ENCODE results near the gene SPATA7. TPM values are rescaled to one million over a fixed set of nuclear protein-coding genes. Genes with fewer than 3 reads are reported as not detected.

The SPATA7 gene
- total RNA-seq, 2 donors from 2014 or later, result 4.8 to 5.3 TPM

GRCh38 chr14:88477513-88478250 lies 92.2 kb downstream of the SPATA7 start:
- H3K4me1 Mint-ChIP-seq (ENCODE audit: low read depth), result no peaks in the 10 kb centered on the region
- no peak overlapping the region for H3K27ac Mint-ChIP-seq
- ATAC-seq (replicated peaks in 1 of 2) (no peak), DNase-seq (no peak)
- no peak overlapping the region for H3K4me3 Mint-ChIP-seq
- no peaks in the 10 kb centered on the region for H3K36me3 Mint-ChIP-seq (ENCODE audit: insufficient read depth in 2 of 2)
- no peaks in the 10 kb centered on the region for H3K9me3 Mint-ChIP-seq
- peaks cover 7% of the 10 kb centered on the region for H3K27me3 Mint-ChIP-seq (ENCODE audit: low read depth)

DNA sequence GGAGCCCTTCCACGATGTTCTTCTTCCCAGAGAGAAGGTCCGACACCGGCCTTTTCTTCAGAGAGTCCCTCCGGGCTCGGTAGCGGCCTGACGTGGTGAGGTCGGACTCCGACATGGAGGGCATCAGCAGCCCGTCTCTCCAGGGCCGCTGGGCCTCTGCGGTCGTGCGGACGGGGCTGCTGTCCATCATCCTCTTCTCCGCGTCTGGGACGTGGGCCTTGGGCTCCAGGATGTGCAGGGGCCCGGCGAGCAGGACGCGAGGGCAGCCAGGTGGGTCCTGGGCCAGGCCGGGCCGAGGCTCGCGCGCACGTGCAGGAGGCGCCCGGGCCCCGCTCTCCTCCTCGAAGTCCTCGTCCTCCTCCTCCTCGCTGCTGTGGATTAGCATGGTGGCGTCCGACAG lies 93.5 kb downstream of the SPATA7 start:
- Mint-ChIP-seq H3K27ac (no peak overlapping the region), H3K4me1 (ENCODE audit: low read depth) (no peaks in the 10 kb centered on the region), H3K27me3 (ENCODE audit: low read depth) (peaks cover 7% of the 10 kb centered on the region), H3K4me3 (no peak overlapping the region), H3K36me3 (ENCODE audit: insufficient read depth in 2 of 2) (no peaks in the 10 kb centered on the region), H3K9me3 (no peaks in the 10 kb centered on the region)
- no peak for ATAC-seq (replicated peaks in 1 of 2)
- DNase-seq, result no peak

DNA sequence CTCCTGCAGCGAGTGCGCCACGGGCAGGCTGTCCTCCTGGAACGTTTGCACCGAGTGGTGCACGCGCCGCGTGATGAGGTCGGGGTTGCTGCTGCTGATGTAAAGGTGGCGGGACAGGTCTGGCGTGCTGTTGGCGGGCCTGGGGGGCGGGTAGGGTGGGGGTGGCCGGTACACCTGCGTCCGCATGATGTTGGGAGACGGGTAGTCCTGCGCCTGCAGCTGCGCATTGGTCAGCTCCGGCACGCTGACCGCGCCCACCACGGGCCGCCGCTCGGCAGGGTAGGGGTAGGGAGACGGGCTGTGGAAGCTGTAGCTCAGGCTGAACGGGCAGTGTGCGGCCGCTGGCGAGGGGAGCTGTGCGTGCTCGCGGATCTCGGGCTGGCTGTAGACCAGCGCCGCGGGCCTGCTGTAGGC lies 94.1 kb downstream of the SPATA7 start:
- no peaks in the 10 kb centered on the region for H3K4me1 Mint-ChIP-seq (ENCODE audit: low read depth)
- no peak overlapping the region for H3K27ac Mint-ChIP-seq
- peaks cover 7% of the 10 kb centered on the region for H3K27me3 Mint-ChIP-seq (ENCODE audit: low read depth)
- ATAC-seq (replicated peaks in 1 of 2), result no peak
- H3K4me3 Mint-ChIP-seq, result no peak overlapping the region
- H3K9me3 Mint-ChIP-seq, result no peaks in the 10 kb centered on the region
- DNase-seq, result no peak
- H3K36me3 Mint-ChIP-seq (ENCODE audit: insufficient read depth in 2 of 2), result no peaks in the 10 kb centered on the region

DNA sequence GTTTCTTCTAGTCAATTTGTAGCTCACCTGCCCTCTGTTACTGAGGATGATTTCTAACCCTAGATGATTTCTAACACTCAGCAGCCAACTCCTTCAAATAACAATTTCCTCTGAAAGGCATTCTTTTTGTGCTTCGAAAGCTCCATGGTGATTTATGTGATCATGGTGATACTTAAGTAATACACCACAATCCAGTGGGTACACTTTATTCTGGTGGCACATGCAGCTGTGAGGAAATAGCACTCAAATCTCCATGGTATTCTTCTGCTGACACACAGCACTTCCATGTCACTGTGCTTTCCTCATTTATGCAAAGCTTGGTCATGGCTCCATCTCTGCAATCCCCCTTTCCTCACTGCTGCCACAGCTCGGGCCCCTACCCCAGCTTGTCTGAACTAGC lies 95.6 kb downstream of the SPATA7 start:
- DNase-seq (no peak), ATAC-seq (replicated peaks in 1 of 2) (no peak)
- H3K36me3 Mint-ChIP-seq (ENCODE audit: insufficient read depth in 2 of 2), result no peaks in the 10 kb centered on the region
- no peak overlapping the region for H3K27ac Mint-ChIP-seq
- H3K4me3 Mint-ChIP-seq, result no peak overlapping the region
- no peaks in the 10 kb centered on the region for H3K9me3 Mint-ChIP-seq
- H3K27me3 Mint-ChIP-seq (ENCODE audit: low read depth), result peaks cover 7% of the 10 kb centered on the region
- H3K4me1 Mint-ChIP-seq (ENCODE audit: low read depth), result no peaks in the 10 kb centered on the region

- ATAC-seq (replicated peaks in 1 of 2), result no peak
- DNase-seq, result no peak
- no peaks in the 10 kb centered on the region for H3K9me3 Mint-ChIP-seq
- H3K27me3 Mint-ChIP-seq (ENCODE audit: low read depth), result peaks cover 7% of the 10 kb centered on the region
- H3K4me1 Mint-ChIP-seq (ENCODE audit: low read depth), result no peaks in the 10 kb centered on the region
- no peak overlapping the region for H3K27ac Mint-ChIP-seq
- no peaks in the 10 kb centered on the region for H3K36me3 Mint-ChIP-seq (ENCODE audit: insufficient read depth in 2 of 2)
- no peak overlapping the region for H3K4me3 Mint-ChIP-seq
Observed at GRCh38 chr14:88481794-88482193, 96.3 kb downstream of the SPATA7 start.

DNA sequence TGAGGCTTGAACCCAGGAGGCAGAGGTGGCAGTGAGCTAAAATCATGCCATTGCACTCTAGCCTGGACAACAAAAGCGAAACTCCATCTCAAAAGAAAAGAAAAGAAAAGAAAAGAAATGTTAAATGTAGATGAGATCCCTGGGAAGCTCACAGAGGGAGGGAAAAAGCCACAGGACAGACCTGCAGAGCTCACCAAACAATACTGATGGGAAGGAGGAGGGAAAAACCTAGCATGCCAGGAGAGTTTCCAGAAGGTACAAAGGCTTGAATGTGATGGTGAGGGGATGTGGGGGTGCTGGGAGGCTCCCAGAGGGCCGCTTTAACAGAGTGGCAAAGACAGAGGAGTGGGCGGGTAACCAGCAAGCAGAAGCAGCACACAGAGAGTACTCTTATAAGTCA lies 97.1 kb downstream of the SPATA7 start:
- Mint-ChIP-seq H3K9me3 (no peaks in the 10 kb centered on the region), H3K27ac (no peak overlapping the region), H3K27me3 (ENCODE audit: low read depth) (peaks cover 7% of the 10 kb centered on the region), H3K4me1 (ENCODE audit: low read depth) (no peaks in the 10 kb centered on the region), H3K4me3 (no peak overlapping the region), H3K36me3 (ENCODE audit: insufficient read depth in 2 of 2) (no peaks in the 10 kb centered on the region)
- no peak for DNase-seq
- ATAC-seq (replicated peaks in 1 of 2), result no peak

Other genes with a start within 250 kb of the SPATA7 start
- under 1 TPM in 1 of 2 donors, not detected in 1; 0.10 TPM for gene KCNK10, start 62.4 kb upstream of the SPATA7 start, total RNA-seq
- under 1 TPM; 0.14 to 0.95 TPM for gene PTPN21, start 169.3 kb downstream of the SPATA7 start, total RNA-seq
- 10 to 100 TPM; 44.2 to 58.9 TPM for gene ZC3H14, start 177.4 kb downstream of the SPATA7 start, total RNA-seq